ENCODE data around the gene CISTR.
"Not testable (repeated sequence)": the region's sequence is repeated elsewhere in the genome, so short reads cannot be mapped to it uniquely, and the experiment has no call there.

The CISTR gene

GRCh38 chr12:53751336-53752191 lies at the start of gene CISTR:
Gene CISTR, minus strand, starts transcription at chr12:53751979.
- no peak for DNase-seq

DNA sequence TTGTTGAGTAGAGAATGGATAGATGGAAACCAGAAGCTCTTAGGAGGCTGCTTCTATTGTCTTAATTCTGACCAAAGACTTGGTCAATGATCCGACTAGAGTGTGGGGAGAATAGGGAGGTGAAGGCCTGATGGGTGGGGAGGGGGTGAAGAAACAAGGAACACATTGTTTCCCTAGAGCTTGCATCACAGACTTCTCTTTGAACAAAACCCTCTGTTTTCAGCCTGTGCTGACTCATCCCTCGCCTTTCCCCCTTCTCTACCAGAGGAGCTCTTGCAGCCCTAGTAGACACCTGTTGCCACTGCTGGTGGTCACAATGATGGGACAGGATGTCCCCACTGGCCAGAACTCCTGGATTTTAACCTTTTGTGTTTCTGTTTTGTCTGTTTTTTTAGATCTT lies 46.8 kb upstream of the CISTR start:
- DNase-seq, result no peak

- DNase-seq, result peak; percentile 23
Observed at GRCh38 chr12:53795927-53796326, 44.1 kb upstream of the CISTR start.

DNA sequence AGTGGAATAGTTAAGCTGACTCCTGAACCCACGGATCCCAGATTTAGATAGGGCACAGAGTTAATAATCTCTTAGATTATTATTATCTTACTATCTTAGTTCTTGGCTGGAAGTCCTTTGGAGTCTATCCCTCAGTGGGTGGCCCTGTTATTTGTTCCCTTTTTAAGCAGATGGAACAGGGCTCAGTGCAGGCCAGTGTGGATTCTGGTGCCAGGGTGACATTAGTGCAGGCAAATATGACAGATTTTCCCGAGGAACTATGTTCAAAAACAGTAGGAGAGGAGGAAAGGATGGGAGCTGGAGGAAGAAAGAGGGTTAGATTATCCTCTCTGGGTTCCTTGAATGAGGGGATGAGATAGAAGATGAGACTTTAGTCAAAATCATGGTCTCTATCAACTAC lies 41.4 kb upstream of the CISTR start:
- DNase-seq, result no peak

- no peak for DNase-seq
Observed at GRCh38 chr12:53791735-53792326, 40.1 kb upstream of the CISTR start.

DNA sequence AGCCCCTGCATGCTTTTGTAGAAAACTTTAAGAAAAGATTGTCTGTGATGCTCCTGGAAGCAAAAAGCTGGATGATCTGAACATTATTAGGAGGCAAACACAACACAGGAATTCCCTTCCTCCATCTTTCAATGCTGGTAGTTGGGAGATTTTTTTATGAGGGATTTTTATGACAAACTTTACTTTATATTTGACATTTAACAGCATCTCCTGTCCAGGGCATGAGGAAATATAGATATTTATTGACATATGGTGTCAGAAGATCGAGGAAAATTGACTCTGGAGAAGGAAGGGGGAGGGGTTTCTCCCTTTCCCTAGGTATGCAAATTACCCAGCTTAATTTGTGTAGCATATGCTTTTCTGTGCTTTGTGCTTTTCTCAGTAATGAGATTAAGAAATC lies 37.8 kb upstream of the CISTR start:
- DNase-seq, result no peak

DNA sequence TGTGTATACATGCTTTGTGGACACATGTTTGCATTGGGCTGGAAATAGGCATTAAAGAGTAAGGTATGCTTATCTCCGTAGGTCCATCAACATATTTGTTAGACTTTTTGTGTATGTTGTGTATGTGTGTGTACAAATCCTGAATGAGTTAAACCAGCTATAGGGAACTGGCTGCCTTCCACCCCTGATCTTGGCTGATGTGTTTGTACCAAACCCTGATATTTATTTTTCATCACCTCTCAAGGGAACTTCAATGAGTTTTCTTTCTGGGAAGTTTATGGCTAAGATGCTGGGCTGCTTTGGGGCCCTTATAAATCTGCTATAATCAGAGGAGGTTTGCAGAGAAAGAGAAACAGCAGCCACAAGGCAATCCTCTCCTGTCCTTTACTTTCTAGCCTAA lies 37.1 kb upstream of the CISTR start:
- DNase-seq, result no peak

- DNase-seq, result no peak
Observed at GRCh38 chr12:53786411-53786810, 34.6 kb upstream of the CISTR start.

DNA sequence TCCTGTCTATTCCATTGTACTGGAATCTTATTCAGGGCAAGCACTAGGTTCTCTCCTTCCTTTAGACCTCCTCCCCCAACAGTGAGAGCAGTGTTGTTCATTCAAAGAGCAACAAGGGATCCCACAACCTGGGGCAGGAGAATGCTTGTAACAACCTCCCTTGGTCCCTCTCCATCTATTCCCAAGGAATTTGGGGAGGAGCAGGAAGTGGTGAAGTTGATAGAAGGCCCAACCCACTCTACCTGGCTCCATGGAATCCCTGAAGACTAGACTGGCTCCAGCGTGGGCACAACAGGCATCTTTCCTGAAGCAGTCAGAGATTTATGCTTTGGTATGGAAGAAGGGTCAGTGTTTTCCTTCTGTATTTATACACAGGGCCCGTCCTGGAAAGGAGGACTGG lies 33.4 kb upstream of the CISTR start:
- DNase-seq, result no peak

DNA sequence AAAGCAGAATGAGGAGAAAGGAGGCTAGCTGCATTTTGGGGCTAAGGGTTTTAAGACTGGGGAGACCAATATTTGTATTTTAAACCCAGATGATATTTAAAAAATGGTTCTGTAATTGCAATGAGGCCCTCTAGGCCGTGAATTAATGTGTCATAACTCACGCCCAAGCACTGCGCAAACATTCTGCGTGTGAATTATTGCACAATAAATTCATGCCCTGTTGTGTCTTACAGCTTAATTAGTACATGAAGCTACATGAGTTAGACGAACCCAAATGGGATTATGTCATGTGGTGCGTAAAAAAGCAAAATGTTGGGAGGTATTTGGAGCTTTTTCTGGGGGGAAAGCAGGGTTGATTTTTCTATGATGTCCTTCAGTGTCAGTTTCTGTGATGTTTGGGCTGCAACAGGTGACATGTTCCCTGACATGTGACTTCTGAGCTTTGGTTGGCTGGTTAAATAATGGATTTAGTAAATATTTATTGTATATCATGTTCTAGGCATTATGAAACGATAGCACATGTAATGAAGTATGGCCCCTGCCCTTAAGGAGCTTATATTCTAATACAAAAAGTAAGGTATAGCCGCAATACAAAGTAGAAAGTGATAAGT lies 30.4 kb upstream of the CISTR start:
- no peak for DNase-seq

DNA sequence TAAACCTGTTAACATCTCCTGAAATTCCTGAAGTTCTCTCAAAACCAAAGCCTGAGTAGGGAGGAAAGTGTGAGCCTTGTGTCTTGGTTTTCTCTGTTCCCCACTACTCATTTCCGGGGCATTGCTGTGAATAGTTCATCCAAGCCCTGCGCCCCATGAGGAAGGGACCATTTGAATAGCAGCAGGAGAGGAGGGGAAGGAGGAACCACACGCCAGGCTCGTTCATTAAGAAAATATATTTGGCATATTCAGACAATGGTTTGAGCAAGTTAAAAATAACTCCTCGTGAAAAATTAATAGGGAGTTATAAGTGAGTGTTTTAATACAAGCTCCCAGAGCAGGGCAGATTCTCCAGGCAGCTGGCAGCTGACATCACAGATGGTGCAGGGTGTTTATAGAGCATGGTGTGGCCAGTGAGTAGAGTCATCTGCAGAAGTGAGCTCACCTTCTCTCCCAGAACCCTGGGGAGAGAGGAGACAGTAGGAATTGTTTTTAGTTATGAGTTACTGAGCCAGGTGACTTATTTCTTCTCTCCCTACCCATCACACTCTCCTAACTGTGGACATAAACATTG lies 29.5 kb upstream of the CISTR start:
- DNase-seq, result no peak

- no peak for DNase-seq
Observed at GRCh38 chr12:53780323-53780722, 28.5 kb upstream of the CISTR start.

GRCh38 chr12:53779679-53780078 lies 27.9 kb upstream of the CISTR start:
- DNase-seq, result not testable (repeated sequence)

- no peak for DNase-seq
Observed at GRCh38 chr12:53777936-53778644, 26.3 kb upstream of the CISTR start.

DNA sequence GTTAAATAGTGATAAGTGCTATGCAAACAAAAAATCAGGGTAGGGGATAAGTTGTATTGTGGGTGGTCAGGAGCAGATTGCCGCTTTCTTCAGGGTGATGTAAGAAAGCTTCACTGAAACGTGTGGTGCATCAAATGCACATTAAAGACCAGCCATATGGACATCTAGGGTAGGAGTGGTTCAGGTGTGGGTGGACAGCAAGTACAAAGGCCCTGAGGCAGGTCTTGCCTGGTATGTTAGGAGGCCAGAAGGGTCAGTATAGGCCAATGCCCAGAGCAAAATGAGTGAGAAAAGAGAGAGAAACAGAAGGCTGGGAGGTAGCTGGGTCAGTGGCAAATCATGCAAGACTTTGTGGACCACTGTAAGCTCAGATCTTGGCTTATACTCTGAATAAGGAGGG lies 25.6 kb upstream of the CISTR start:
- no peak for DNase-seq

GRCh38 chr12:53776872-53777271 lies 25.1 kb upstream of the CISTR start:
- DNase-seq, result no peak

DNA sequence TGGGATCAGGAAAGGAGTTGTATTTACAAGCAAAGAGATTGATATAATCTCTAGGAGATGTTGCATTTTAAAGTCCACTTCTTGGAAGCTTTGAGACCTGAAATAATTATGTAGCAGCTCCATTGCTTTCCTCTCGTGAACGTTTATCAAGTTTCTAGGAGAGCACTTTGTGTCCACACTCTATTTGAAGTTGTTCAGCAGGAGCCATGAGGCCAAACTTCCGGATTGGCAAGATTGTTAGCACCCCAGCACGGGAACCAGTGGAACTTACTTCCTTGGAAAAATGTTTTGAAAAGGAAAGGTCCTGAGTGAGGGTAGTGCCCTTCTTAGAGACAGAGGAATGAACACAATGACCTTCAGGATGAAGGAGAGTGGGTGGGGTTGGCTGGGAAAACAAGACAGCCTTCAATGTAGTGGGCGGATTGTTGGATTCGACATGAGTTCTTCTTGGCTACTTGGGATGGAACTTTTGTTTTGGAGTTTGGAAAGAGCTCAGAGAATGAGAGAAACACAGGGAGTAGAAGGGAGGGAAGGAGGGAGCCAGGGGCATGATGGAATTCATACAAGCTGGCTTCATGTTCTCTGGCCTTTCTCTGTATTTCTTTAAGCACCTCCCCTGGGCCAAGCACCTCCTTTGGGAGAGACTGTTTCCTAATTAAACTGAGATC lies 23.8 kb upstream of the CISTR start:
- no peak for DNase-seq

DNA sequence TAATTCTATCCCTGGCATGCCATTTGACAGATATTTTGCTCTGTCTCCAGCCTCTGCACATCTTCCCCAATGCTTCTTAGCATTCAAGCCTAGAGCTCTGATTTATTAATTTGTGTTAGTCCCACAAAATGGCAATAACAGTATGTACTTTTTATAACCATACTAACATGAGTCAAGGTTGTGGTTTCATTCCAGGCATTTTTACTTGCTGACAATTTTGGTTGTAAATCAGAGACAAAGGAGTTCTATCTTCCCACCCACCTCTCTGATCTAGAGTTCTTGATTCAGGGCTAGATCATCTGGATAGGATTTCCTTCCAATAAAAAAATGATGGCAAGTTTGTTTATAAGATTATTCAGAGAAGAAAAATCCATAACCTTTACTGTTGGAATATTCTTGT lies 18.5 kb upstream of the CISTR start:
- DNase-seq, result no peak

DNA sequence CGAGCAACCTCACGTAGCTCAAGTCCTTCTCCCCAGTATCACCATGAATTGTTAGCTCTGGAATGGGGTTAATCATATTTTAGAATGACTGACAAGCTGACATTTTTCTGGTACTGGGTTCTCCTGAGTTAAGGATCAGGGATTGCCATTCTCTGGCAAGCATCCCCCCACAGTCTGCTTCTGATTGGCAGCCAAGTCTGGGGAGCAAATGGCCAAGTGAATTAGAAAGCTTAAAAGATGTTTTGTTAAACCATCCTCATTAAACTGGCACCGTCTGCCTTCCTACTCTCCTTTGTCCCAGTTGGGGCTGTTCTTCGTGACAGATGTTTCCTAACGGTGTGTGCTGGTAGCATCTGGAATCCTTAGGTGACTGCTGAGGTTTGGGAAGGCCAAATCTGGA lies 17.2 kb upstream of the CISTR start:
- no peak for DNase-seq

DNA sequence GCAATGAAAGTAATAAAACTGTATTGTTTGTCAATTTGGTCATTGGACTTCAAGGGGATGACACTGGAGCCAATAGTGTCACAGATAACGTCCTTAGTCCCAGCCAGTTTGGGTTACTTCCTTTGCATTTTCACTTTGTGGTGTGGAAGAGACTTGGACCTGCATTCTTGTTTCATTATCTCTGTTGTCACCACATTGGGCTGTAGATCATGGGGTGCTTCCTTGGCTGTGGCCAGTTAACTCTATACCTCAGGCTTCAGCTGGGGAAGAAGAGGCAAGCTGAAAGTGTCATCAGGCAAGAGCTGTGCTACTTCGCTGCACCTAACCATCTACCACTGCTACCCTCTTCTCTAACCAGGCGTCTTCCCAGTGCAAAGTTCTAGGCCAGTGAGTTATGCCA lies 15.1 kb upstream of the CISTR start:
- DNase-seq, result no peak

DNA sequence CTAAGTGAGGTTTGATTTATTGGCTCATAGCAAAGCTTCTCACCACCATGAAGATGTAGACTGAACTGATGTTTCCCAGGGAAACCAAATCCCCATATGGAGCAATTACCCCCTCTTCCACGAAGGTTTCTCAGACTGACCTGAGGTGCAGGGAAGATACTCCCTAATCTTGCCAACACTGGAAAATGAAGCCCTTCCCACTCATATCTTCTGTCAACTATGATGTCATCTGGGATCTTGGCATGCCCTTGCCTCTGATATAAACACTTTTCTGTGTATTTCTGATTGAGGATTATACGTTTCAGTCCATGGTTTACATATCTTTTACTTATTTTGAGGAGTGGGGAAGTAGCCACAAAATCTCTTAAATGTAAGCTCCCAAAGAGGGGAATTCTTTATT lies 14.1 kb upstream of the CISTR start:
- no peak for DNase-seq

GRCh38 chr12:53764615-53765014 lies 12.8 kb upstream of the CISTR start:
- DNase-seq, result no peak

- DNase-seq, result not testable (repeated sequence)
Observed at GRCh38 chr12:53762793-53763192, 11.0 kb upstream of the CISTR start.
